Activated CD4-positive, alpha-beta T cell treated with anti-CD3 and anti-CD28 coated beads, Interleukin-2, amount 10 ng/mL, durations not matched to agents 24 days and 14 days (primary cell): ENCODE data around the gene TPD52L3. TPM values are rescaled to one million over a fixed set of nuclear protein-coding genes. Genes with fewer than 3 reads are reported as not detected.
A peak's percentile ranks its signal among the peaks of the same experiment; 100 is the strongest.

Experiments
- DNase-seq: peaks from one replicate; pipeline ENCODE4 v3.0.0; 2022
- H3K27ac Mint-ChIP-seq: one replicate; pipeline ENCODE4 v1.8.0; 2022; ENCODE audit warnings: mild to moderate bottlenecking, mixed read lengths
- H3K27me3 Mint-ChIP-seq: one replicate; pipeline ENCODE4 v1.8.0; 2022; ENCODE audit warnings: mixed read lengths
- H3K36me3 Mint-ChIP-seq: one replicate; pipeline ENCODE4 v1.8.0; 2022; ENCODE audit warnings: low read depth, mild to moderate bottlenecking, mixed read lengths
- H3K4me1 Mint-ChIP-seq: one replicate; pipeline ENCODE4 v1.8.0; 2021; ENCODE audit warnings: mixed read lengths
- H3K4me3 Mint-ChIP-seq: one replicate; pipeline ENCODE4 v1.8.0; 2022; ENCODE audit warnings: mild to moderate bottlenecking, moderate library complexity, mixed read lengths
- H3K9me3 Mint-ChIP-seq: one replicate; pipeline ENCODE4 v1.8.0; 2021; ENCODE audit warnings: mixed read lengths
- intact Hi-C: fragments of 100-400 bp; cut with micrococcal nuclease; formaldehyde crosslinking; loops from one replicate; pipeline ENCODE4 v1.15.1; 2023
- total RNA-seq: library from RNA; stranded (reverse); gene quantifications from 2 replicates; pipeline ENCODE4 v1.2.3, GENCODE V29; 2022

TPD52L3 gene
- total RNA-seq: not detected in 2 replicates

DNA sequence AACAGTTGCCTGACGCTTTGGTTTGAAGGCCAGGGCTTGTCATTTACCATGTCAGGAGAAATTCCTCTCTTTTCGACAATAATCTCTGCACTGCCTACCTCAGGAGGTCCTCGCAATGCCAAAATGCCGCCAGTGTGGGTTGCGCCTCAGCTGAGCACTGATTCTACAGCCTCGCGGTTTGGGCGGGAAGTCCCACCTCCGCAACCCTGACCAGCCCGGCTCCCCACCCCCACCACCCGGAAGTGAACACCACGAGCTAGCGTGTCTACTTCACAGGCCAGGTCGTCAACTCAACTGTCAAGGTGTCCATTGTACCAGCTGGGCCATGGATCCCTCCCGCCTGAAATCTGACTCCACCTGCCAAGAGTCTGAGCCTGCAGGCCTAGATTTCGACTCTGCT is at the start of gene TPD52L3:
Gene TPD52L3, plus strand, starts transcription at position 273 of the 400 bp plus-strand sequence. CDS start 221 bp downstream, outside the sequence.
- no peak for DNase-seq
- Mint-ChIP-seq H3K4me1 (peaks cover 2% of the 10 kb centered on the region), H3K36me3 (no peaks in the 10 kb centered on the region), H3K27ac (no peak within 1 kb of the TSS), H3K4me3 (no peak within 1 kb of the TSS), H3K27me3 (peaks cover 18% of the 10 kb centered on the region), H3K9me3 (peaks cover 7% of the 10 kb centered on the region)
- intact Hi-C loops: no loop called here

- Mint-ChIP-seq H3K9me3 (no peaks in the 10 kb centered on the region), H3K27me3 (peaks cover 18% of the 10 kb centered on the region), H3K36me3 (no peaks in the 10 kb centered on the region), H3K4me1 (no peaks in the 10 kb centered on the region), H3K4me3 (no peak overlapping the region), H3K27ac (no peak overlapping the region)
- intact Hi-C loops: no loop called here
- no peak for DNase-seq
Observed at GRCh38 chr9:6301858-6302257, 26.3 kb upstream of the TPD52L3 start.

DNA sequence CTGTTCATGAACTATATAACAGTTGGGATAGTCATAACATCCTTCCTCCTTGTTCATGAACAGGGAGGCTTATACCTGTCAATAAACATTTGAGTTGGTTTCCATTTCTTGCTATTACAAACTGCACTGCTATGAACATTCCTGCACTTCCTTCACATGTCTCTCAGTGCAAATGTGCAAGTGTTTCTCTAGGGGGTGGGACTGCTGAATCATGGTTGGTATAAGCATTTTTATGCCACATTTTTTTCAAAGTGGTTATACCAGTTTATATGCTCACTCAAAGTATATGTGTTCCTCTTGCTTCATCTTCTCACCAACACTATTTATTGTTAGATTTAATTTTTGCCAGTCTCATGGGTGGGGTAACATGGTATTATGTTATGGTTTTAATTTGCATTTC is 25.8 kb upstream of the TPD52L3 start:
- H3K27me3 Mint-ChIP-seq: peaks cover 20% of the 10 kb centered on the region
- H3K9me3 Mint-ChIP-seq: no peaks in the 10 kb centered on the region
- H3K4me3 Mint-ChIP-seq: no peak overlapping the region
- no peaks in the 10 kb centered on the region for H3K4me1 Mint-ChIP-seq
- DNase-seq: no peak
- intact Hi-C loops: no loop called here
- H3K27ac Mint-ChIP-seq: no peak overlapping the region
- no peaks in the 10 kb centered on the region for H3K36me3 Mint-ChIP-seq

- no peak overlapping the region for H3K4me3 Mint-ChIP-seq
- no peaks in the 10 kb centered on the region for H3K9me3 Mint-ChIP-seq
- DNase-seq: no peak
- H3K27ac Mint-ChIP-seq: no peak overlapping the region
- intact Hi-C loops: no loop called here
- no peaks in the 10 kb centered on the region for H3K36me3 Mint-ChIP-seq
- no peaks in the 10 kb centered on the region for H3K4me1 Mint-ChIP-seq
- H3K27me3 Mint-ChIP-seq: peaks cover 24% of the 10 kb centered on the region
Observed at GRCh38 chr9:6304232-6304631, 23.9 kb upstream of the TPD52L3 start.

DNA sequence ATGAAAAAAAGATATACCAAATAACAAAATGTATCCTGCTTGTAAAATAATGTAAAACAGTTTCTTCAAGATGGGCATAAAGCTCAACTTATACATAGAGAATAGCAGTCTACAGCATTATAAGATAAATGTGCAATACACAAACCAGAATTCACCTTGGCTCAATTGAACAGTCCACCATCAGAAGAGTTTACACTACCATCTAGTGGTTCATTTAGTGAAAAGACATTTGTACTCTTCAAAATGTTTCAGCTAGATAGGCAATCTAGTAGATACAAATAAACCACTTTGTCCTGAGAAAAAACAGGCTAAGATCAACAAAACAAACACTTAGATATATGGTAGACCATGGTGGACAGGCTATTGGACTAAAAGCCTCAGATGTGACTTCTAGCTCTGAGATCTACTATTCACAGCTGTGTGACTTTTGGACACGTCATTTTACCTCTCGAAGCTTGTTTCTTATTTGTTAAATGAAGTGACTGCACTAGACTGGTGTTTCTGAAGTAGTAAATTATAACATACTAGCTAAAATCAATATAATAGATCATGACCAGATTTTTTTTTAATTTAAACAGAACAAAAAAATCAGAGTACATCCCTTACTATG is 22.1 kb upstream of the TPD52L3 start:
- intact Hi-C loops: loop anchor here (1.0 to 2.0 kb wide), 2 partner anchors 251 to 419 kb away; no protein-coding TSS in a partner anchor
- no peak overlapping the region for H3K4me3 Mint-ChIP-seq
- no peaks in the 10 kb centered on the region for H3K36me3 Mint-ChIP-seq
- H3K27ac Mint-ChIP-seq: no peak overlapping the region
- peaks cover 24% of the 10 kb centered on the region for H3K27me3 Mint-ChIP-seq
- no peaks in the 10 kb centered on the region for H3K4me1 Mint-ChIP-seq
- H3K9me3 Mint-ChIP-seq: no peaks in the 10 kb centered on the region
- DNase-seq: no peak

DNA sequence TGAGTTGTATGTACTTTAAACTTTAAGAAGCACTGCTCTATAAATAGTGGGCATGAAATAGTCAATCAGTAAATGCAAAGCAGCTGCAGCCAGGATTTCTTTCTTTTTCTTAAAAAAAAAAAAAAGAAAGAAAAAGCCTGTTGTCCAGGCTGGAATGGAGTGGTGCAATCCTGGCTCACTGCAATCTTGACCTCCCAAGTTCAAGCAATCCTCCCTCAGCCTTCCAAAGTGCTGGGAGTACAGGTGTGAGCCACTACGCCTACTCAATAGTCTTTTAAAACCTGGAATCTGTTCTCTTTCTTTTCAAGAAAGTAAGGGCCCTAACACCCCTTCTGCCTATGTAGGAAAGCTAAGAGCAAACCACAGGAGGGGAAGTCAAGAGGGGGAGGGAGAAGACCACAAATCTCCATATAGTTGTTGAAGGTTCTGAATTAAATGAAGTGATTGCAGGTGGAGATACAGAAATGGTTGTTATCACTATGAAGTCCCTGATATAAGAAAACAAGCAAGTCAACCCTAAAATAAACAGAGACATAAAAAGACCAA is 20.6 kb upstream of the TPD52L3 start:
- Mint-ChIP-seq H3K9me3 (no peaks in the 10 kb centered on the region), H3K27ac (no peak overlapping the region), H3K4me1 (no peaks in the 10 kb centered on the region), H3K4me3 (no peak overlapping the region), H3K27me3 (peaks cover 18% of the 10 kb centered on the region), H3K36me3 (no peaks in the 10 kb centered on the region)
- DNase-seq: no peak
- intact Hi-C loops: loop anchor here (2.0 kb wide), 1 partner anchor 421 kb away; no protein-coding TSS in a partner anchor

- Mint-ChIP-seq H3K36me3 (no peaks in the 10 kb centered on the region), H3K27ac (no peak overlapping the region), H3K4me1 (peaks cover 2% of the 10 kb centered on the region), H3K9me3 (peaks cover 16% of the 10 kb centered on the region), H3K27me3 (peaks cover 11% of the 10 kb centered on the region), H3K4me3 (no peak overlapping the region)
- DNase-seq: no peak
- intact Hi-C loops: no loop called here
Observed at GRCh38 chr9:6330958-6331634, 2.9 kb downstream of the TPD52L3 start.

DNA sequence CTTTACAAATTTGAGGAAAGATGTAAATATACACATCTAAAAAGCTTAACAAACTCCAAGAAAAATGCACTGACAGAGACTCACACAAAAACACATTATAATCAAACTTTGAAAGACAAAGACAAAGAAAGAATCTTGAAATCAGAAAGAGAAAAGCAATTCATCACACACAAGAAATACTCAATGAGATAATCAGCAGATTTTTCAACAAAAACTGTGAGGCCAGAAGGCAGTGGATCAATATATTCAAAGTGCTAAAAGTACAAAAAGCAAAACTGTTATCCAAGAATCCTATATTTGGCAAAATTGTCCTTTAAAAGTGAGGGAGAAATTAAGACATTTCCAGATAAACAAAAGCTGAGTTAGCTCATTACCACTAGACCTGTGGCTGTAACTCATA is 6.1 kb downstream of the TPD52L3 start:
- H3K27ac Mint-ChIP-seq: no peak overlapping the region
- peaks cover 21% of the 10 kb centered on the region for H3K9me3 Mint-ChIP-seq
- peaks cover 23% of the 10 kb centered on the region for H3K27me3 Mint-ChIP-seq
- H3K4me1 Mint-ChIP-seq: peaks cover 2% of the 10 kb centered on the region
- DNase-seq: no peak
- no peaks in the 10 kb centered on the region for H3K36me3 Mint-ChIP-seq
- intact Hi-C loops: no loop called here
- no peak overlapping the region for H3K4me3 Mint-ChIP-seq

DNA sequence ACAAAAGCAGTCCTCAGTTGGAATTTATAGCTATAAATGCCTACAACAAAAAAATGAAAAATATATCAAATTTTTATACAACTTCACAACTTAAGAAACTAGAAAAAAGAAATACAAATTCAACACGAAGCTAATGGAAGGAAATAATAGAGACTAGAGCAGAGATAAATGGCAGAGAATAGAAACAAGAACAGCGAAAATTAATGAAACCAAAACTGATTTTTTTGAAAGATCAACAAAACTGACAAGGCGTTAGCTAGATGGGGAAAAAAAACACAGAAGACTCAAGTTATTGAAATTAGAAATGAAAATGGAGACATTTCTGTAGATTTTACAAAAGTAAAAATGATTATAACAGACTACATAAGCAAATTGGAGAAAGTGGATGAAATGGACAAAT is 20.6 kb downstream of the TPD52L3 start:
- Mint-ChIP-seq H3K4me1 (no peaks in the 10 kb centered on the region), H3K9me3 (no peaks in the 10 kb centered on the region), H3K4me3 (no peak overlapping the region), H3K36me3 (no peaks in the 10 kb centered on the region), H3K27me3 (peaks cover 43% of the 10 kb centered on the region), H3K27ac (no peak overlapping the region)
- no peak for DNase-seq
- intact Hi-C loops: no loop called here

DNA sequence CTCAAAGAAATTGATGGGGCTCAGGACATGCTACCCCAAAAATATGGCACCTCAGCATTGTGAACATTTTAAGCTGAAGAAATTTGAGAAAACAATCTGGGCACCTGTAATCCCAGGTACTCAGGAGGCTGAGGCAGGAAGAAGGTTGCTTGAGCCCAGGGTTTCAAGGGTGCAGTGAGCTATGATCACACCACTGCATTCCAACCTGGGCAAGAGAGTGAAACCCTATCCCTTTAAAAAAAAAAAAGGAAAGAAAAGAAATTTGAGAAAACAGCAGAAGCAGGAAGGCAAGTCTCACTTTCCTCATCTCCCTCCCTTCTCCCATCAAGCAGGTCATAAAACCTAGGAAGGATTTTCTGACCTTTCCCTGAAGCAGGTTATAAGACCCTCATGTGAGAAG is 23.6 kb downstream of the TPD52L3 start:
- no peak for DNase-seq
- Mint-ChIP-seq H3K27ac (no peak overlapping the region), H3K9me3 (no peaks in the 10 kb centered on the region), H3K4me3 (no peak overlapping the region), H3K4me1 (peaks cover 11% of the 10 kb centered on the region), H3K36me3 (no peaks in the 10 kb centered on the region), H3K27me3 (peaks cover 34% of the 10 kb centered on the region)
- intact Hi-C loops: loop anchor here (5.0 kb wide), 1 partner anchor 131 kb away; no protein-coding TSS in a partner anchor

- Mint-ChIP-seq H3K4me3 (no peak overlapping the region), H3K36me3 (no peaks in the 10 kb centered on the region), H3K27ac (no peak overlapping the region), H3K4me1 (peaks cover 11% of the 10 kb centered on the region), H3K27me3 (peaks cover 23% of the 10 kb centered on the region), H3K9me3 (no peaks in the 10 kb centered on the region)
- peak; percentile 82 for DNase-seq
- intact Hi-C loops: loop anchor here (1.0 to 5.0 kb wide), 4 partner anchors 59 to 327 kb away; partner anchors contain the start of gene UHRF2
Observed at GRCh38 chr9:6354072-6354686, 26.0 kb downstream of the TPD52L3 start.

DNA sequence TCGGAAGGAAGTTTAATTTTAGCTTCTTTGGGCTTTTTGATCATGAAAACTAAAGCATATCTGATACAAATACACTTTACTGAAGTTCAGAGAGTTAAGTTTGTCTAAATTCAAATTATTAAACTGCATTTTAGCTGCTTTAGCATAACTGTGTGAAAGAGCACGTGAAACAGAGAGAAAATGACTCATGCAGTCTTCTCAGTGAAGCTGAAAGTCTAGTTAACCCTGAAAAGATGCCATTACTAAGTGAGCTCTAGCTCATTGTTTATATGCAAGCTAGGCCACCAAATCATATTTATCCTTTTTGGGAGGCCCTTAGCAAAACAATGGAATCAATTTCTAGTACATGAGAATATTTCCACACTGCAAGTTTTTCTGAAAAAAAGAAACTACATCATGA is 27.6 kb downstream of the TPD52L3 start:
- Mint-ChIP-seq H3K4me3 (no peak overlapping the region), H3K27ac (peak overlapping the region; percentile 1)

GRCh38 chr9:6356441-6356840 is 28.3 kb downstream of the TPD52L3 start:
- peaks cover 9% of the 10 kb centered on the region for H3K27me3 Mint-ChIP-seq
- no peak overlapping the region for H3K4me3 Mint-ChIP-seq
- H3K4me1 Mint-ChIP-seq: peaks cover 11% of the 10 kb centered on the region
- intact Hi-C loops: no loop called here
- no peak for DNase-seq
- H3K9me3 Mint-ChIP-seq: no peaks in the 10 kb centered on the region
- H3K27ac Mint-ChIP-seq: no peak overlapping the region
- H3K36me3 Mint-ChIP-seq: no peaks in the 10 kb centered on the region

More for the DNA sequence above, 27.6 kb downstream of the TPD52L3 start:
- Mint-ChIP-seq H3K36me3 (no peaks in the 10 kb centered on the region), H3K4me1 (peaks cover 11% of the 10 kb centered on the region), H3K27me3 (peaks cover 13% of the 10 kb centered on the region), H3K9me3 (no peaks in the 10 kb centered on the region)
- intact Hi-C loops: loop anchor here (2.0 kb wide), 2 partner anchors 57 to 325 kb away; partner anchors contain the start of gene UHRF2
- DNase-seq: no peak

GRCh38 chr9:6356904-6357303 is 28.7 kb downstream of the TPD52L3 start:
- Mint-ChIP-seq H3K4me1 (peaks cover 11% of the 10 kb centered on the region), H3K27ac (no peak overlapping the region), H3K27me3 (peaks cover 8% of the 10 kb centered on the region), H3K36me3 (no peaks in the 10 kb centered on the region), H3K4me3 (no peak overlapping the region), H3K9me3 (no peaks in the 10 kb centered on the region)
- no peak for DNase-seq
- intact Hi-C loops: no loop called here
